Neural progenitor cell (in vitro differentiated cells): ENCODE results near the gene CRHR2.

Experiments used
- CTCF ChIP-seq: fragments of 200-600 bp; sonication (generic); IDR thresholded peaks from 2 replicates; pipeline ENCODE4 v1.5.1; 2017; ENCODE audit warnings: antibody characterized with exemption, mild to moderate bottlenecking
- EZH2 ChIP-seq: fragments of 200-600 bp; sonication (generic); IDR thresholded peaks from 2 replicates; pipeline ENCODE4 v1.6.1; 2017; ENCODE audit warnings: antibody characterized with exemption, mild to moderate bottlenecking, moderate library complexity
- EZH2phosphoT487 ChIP-seq: fragments of 200-600 bp; sonication (generic); IDR thresholded peaks from 2 replicates; pipeline ENCODE4 v1.6.1; 2017; ENCODE audit warnings: antibody characterized with exemption

GRCh38 chr7:30660331-30661255, 21.7 kb downstream of the CRHR2 start:
- TF ChIP-seq CTCF: no peak
- TF ChIP-seq EZH2phosphoT487: no peak
- TF ChIP-seq EZH2: no peak
